GM21717 (cell line): ENCODE data around the gene HCN3.
A peak's percentile ranks its signal among the peaks of the same experiment; 100 is the strongest.

Source experiments
- ATAC-seq: cut with Tn5 transposase; IDR thresholded peaks from one replicate; pipeline ENCODE4 v1.9.1; 2021; ENCODE audit warnings: mild to moderate bottlenecking, moderate library complexity; ENCODE audit not compliant: unreplicated experiment

HCN3 gene

DNA sequence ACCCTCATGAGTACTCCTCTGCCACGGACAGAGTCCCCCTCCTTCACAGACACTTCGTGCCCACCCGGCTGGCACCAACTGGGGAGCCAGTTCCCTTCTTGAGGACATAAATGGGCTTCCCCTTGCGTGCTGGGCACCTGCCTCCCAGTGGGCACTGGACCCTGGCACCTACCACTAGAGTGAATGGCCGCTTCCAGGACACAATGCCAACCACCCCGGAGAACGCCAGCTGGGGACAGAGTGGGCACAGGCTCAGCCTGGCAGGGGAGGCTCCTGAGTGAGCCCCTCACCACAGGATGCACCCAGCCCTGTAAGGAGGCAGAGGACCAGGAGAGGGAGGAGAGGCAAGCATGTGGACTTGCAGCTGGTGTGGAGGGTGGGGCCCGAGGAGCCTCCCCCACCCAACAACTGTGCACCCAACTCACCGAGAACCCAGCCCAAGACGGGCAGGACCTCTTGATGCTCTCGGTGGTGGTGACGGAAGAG is 23.0 kb upstream of the HCN3 start:
- no peak for ATAC-seq

GRCh38 chr1:155254714-155255242 is 22.5 kb upstream of the HCN3 start:
- no peak for ATAC-seq

DNA sequence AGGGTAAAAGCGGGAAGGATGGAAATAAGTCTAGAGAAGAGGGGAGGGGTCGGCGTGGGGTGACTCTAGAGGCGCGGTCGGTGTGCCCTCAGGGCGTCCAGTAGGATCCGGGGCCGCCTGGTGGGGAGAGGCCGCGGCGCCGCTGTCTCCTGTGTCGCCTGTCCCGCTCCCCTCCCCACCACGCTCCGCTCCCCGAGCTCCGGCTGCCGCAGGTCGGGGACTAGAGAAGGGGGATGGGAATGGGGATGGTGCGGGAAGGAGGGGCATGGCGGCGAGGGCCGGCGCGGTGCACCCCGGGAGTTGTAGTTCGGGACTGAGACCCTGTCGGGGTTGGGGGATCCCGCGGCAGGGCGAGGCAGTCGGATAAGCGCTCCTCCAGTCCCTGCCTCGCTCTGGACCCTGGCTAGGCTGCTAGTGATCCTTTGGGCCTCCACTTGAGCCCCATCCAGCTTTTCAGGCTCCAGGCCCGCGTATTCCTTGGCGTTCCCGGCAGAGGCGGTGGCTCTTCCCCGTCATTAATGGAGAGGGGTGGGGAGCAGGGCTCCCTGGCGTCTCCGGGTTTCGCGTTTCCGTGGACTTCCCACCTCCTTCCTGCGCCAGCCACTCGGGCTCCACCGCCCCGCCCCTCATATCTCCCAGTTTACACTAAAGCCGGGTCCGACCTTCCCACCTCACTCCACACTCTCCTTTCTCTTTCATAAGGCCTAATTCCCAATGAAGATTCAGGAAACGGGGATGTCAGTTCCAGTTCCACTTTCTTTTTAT is 21.8 kb upstream of the HCN3 start, which contains the start of gene ENTREP3:
ENTREP3 (minus strand) TSS at position 241 of the 765 bp plus-strand sequence. CDS start 606 bp downstream, outside the sequence.
- ATAC-seq, result peak; percentile 47

- ATAC-seq, result no peak
Measured at GRCh38 chr1:155256058-155256852, 21.0 kb upstream of the HCN3 start.

DNA sequence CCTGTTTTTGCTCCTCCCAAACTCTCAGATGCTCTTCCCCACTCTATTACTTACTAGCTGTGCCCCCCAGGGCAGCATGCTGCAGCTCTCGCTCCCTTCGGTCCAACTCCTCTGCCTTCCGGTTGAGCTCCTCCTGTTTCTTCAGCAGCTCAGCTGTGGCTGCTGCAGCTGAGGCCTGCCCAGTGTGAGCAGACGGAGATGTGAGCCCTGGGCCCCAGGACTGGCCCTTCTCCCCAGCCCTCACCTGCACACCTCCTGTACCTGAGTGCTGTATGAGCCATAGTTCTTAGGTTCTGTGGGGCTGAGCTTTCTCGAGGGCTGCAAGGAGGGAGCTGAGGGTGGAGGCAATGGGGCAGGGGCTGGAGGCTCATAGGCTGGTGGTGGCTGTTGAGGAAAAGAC is 17.0 kb upstream of the HCN3 start:
- ATAC-seq, result no peak

DNA sequence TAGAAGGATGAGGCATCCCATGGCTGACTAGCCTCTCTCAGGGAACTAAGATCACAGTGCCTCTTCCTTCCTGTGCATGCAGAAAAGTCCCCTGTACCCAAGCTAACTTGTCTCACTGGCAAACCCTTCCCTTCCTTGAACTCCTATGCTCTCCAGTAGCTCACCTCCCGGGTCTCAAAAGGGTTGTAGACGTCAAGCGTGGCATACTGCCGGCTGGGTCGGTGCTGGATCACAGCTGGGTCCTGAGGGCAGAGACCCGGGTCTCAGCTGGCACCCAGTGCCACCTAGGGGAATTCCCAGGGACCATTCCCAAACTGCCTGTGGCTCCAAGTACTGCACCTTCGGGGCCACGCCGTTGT is 15.8 kb upstream of the HCN3 start:
- no peak for ATAC-seq

DNA sequence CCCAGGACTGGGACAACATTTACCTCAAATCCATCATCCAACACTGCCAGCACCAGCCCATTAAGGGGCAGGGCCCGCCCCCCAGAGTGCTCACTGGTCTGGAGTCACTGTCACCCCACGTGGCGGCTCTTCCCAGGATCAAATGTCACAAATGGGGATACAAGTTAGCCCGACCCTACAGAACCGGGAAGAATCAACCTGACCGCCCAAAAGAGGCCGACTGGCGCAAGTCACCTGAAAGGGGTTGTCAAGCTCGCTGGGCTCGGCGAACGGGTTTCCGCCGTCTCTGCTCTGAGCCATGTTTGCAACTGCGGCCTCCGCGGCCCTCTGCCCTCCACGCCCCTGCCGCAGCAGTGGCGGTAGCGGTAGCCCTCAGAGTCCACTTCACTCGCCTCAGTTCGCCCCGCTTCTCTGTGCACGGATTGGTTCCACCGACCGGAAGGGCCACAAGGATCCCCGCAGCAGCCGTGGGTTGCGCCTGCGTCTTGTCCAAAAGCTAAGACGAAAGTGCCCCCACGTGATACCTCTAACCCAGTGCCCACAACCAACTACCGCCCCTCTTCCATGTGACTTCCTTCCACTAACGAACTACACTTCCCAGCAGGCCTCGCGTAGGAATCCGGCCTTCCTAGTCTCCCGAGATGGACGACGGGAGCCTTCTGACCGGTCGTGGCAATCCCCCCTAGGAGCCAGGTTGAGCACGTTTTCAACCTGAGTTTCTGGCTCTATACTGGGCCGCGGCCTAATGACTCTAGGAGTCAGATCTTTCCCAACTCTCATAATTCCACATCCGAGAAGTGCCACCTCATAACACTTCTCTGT is 15.2 kb upstream of the HCN3 start, which contains the start of gene SCAMP3:
SCAMP3 (minus strand) TSS at position 509 of the 822 bp plus-strand sequence; CDS start at position 300, 209 bp downstream.
- peak; percentile 78 for ATAC-seq

GRCh38 chr1:155263067-155263466 is 14.2 kb upstream of the HCN3 start:
- no peak for ATAC-seq

GRCh38 chr1:155266553-155266952 is 10.7 kb upstream of the HCN3 start:
- no peak for ATAC-seq

DNA sequence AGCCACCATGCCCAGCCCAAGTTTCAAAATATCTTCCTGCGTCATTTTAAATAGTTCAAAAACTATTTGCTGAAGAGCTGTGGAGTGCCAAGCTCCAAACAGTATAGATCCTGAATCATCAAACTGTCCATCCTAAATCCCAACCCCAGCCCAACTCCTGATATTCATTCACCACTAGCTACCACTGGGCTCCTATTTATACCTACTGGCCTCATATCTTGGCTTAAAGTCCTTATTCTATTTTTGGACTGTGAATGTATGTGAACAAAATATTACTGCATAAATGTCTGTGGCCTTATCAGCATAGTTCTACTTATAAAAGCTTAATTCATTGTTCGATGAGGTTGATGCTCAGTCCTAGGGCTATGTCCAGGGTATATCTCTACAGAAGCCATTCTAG is 9.9 kb upstream of the HCN3 start:
- ATAC-seq, result no peak

DNA sequence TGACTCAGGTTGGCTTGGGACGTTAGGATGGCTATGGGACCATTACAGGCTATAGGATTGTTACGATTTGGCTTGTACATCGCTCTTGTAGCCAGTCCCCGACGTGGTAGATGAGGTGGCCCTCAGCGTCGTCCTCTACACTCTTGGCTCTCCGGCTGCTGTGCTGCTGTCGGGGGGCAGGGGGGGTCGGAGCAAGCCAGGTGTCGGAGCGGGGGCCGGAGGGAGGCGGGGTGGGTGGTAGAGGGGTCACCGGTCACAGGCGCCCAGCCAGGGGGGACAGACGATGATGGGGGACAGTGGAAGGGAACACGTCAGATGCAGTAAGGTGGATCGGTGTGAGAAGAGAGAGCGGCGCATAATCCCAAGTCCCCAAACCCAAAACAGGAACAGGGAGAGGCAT is 8.6 kb upstream of the HCN3 start:
- ATAC-seq, result no peak

DNA sequence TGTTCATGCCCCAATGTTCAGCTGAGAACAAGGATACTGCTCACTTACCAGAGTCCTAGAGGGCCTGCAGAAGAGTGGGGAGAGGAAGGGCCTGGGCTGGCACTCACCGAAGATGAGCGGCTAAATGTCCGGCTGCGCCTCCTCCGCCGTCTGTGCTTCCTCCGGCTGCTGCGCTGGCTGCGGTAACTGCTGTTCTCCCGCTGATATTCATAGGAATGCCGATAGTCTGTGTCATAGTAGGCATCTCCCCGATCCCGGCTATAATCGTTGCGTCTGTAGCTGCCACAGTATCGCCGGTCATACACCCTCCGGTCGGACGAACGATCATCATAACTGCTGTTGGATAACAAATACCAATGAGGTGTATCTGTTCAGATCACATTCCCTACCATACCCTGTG is 7.9 kb upstream of the HCN3 start:
- no peak for ATAC-seq

DNA sequence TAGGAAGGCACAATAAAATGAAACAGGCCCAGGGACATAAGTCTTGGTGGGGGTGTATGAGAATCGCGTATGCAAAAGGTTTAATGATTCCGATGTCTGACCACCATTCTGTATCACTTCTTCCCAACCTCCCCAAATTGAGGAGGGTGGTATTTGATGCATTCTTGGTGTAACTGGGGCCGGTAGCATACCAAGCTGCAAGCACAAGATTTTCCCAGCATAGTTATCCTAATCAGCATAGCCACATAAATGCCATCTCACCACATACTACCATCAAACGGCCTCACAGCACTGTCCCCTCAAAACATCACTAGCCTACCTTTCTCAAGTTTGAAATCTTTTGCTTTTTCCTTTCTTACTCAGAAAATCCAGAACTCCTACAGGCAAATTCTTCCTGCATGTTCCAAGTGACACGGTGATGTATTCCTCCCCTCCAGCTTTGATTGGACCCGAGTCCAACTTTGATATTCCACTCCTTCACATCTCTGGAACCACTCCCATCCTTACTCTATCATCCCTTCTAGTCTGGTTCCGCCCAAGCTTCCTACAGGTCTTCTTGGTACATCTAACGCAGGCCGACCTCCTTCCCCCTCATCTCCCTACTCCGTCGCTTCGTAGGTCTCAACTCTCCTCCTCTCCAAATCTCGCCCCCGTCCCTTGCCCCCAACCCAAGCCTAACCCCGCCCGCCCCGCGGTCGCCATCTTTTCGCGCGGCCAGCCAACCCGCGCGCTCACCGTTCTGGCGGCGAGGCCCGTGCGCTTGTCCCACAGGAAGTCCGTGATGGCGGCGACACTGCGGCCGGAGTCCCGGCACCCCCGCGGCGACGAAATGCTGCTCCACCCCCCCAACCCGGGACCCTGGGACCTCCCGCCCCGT is 4.6 kb upstream of the HCN3 start:
- peak; percentile 35 for ATAC-seq

- ATAC-seq, result peak; percentile 75
Measured at GRCh38 chr1:155273343-155274245, 3.7 kb upstream of the HCN3 start, which contains the start of gene CLK2. TSS of gene CLK2 (minus strand) at chr1:155273504. CDS start at chr1:155270977, 2,527 bp downstream.

GRCh38 chr1:155277902-155278688 is 832 bp downstream of the HCN3 start:
- ATAC-seq, result no peak

GRCh38 chr1:155278689-155279160 is 1.5 kb downstream of the HCN3 start:
- ATAC-seq, result no peak

GRCh38 chr1:155279268-155279667 is 2.0 kb downstream of the HCN3 start:
- ATAC-seq, result no peak
